Stimulated activated naive B cell treated with anti-CD40 and anti-IgM and Interleukin-4, amounts not matched to agents 10 μg/mL and 1 μg/mL and 100 μg/mL, for 72 hours (primary cell): ENCODE results near the gene SLC16A5.

Source experiments
- ATAC-seq, 2 donors: fragments of 150-1000 bp; cut with Tn5 transposase; replicated peaks; 2 replicates each; pipeline ENCODE4 v1.10.0; 2021; ENCODE audit warnings: moderate library complexity in 1 of 2
- DNase-seq: peaks from one replicate; pipeline ENCODE4 v3.0.0; 2021
- H3K27ac Mint-ChIP-seq: one replicate; pipeline ENCODE4 v1.8.0; 2022; ENCODE audit warnings: mild to moderate bottlenecking, mixed read lengths
- H3K27me3 Mint-ChIP-seq, 2 donors: one replicate each; pipeline ENCODE4 v1.8.0; 2022; ENCODE audit warnings: mixed read lengths in 2 of 2
- H3K36me3 Mint-ChIP-seq, 2 donors: one replicate each; pipeline ENCODE4 v1.8.0; 2022; ENCODE audit warnings: mixed read lengths in 2 of 2, mild to moderate bottlenecking in 1 of 2
- H3K4me1 Mint-ChIP-seq, 2 donors: one replicate each; pipeline ENCODE4 v1.8.0; 2022; ENCODE audit warnings: mixed read lengths in 2 of 2, mild to moderate bottlenecking in 1 of 2
- H3K4me3 Mint-ChIP-seq, 2 donors: one replicate each; pipeline ENCODE4 v1.8.0; 2022; ENCODE audit warnings: mild to moderate bottlenecking in 2 of 2, mixed read lengths in 2 of 2, moderate library complexity in 1 of 2
- H3K9me3 Mint-ChIP-seq, 2 donors: one replicate each; pipeline ENCODE4 v1.8.0; 2022; ENCODE audit warnings: mixed read lengths in 2 of 2, mild to moderate bottlenecking in 1 of 2

The SLC16A5 gene

DNA sequence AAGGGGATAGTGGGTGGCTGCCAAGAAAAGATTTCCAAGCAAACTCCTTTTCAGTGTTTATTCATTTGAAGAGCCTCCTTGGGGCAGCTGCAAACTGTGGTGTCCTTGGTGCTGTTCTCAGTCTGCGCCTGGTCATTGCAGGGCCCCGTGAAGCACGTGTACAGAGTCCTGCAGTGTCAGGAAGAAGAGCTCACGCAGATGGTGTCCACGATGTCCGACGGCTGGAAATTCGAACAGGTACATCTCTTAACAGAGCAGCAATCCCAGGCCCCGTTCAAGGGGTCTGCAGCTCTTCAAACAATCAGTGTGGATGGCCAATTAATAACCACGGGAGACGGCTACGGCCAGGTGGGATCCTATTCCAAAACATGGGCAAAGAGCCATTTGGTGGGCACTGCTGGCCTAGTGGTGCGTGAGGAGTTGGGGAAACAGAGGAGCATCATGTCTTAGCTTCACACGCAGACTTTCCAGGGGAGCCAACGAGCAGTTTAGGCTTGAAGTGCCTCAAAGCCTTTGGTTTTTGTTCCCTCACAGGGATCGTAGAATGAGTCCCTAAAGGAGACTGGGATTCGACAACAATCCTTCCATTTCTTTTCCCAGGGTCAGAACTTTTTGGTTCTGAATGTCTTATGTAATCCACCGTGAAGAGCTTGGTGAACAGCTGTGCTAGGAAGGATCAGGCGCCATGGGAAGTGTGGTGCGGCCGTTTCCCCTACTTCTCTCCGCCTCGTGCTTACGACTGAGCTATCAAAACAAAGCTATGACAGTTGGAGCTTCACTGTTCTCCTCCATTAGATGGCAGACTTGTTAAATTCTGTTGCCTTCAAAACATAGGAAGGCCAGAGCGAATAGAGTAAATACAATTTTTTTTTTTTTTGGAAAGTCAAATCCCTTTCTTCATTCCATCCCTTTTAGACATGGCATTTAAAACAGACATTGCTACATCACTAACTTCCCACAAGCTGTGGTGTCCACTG is 28.1 kb upstream of the SLC16A5 start:
- Mint-ChIP-seq H3K4me1 (peaks cover 4 to 9% of the 10 kb centered on the region in 2 donors), H3K36me3 (peaks cover 38 to 59% of the 10 kb centered on the region in 2 donors), H3K27me3 (no peaks in the 10 kb centered on the region), H3K9me3 (no peaks in the 10 kb centered on the region), H3K27ac (peak overlapping the region; percentile 42), H3K4me3 (peak overlapping the region in 1 of 2 donors; percentile 25)
- DNase-seq (no peak), ATAC-seq (peak; percentile 38 to 46)

DNA sequence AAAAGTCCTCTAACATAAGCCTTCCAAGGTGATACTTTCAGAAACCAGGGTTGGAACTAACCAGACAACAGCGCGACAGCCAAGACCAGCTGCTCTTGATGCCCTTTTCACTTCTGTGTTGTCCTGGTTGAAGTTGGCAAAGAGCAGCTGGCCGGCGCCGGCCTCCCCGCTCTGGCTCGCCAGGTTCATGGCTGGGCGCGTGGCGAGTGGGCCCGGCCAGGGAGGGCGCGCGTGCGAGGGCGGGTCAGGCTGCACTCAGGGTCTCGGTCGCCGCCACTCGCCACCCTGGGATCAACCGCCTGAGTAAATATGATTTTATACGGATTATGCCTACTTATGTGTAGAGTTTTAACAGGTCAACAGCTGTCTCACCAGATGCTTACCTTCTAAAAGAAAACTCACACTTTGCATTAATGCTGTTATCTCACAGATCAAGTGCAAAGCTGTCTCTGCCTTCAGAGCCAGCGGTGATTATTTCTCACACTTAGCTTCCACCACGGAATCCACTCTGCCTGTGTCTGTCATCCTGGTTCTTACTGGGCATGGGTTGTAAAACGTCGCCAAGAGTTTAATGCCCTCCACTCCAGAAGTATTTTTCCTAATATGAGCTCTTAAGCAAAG is 27.2 kb upstream of the SLC16A5 start:
- DNase-seq (no peak), ATAC-seq (no peak)
- H3K27ac Mint-ChIP-seq, result no peak overlapping the region
- peaks cover 43 to 62% of the 10 kb centered on the region in 2 donors for H3K36me3 Mint-ChIP-seq
- no peaks in the 10 kb centered on the region for H3K9me3 Mint-ChIP-seq
- H3K27me3 Mint-ChIP-seq, result no peaks in the 10 kb centered on the region
- no peak overlapping the region for H3K4me3 Mint-ChIP-seq
- H3K4me1 Mint-ChIP-seq, result peaks cover 7 to 14% of the 10 kb centered on the region in 2 donors

DNA sequence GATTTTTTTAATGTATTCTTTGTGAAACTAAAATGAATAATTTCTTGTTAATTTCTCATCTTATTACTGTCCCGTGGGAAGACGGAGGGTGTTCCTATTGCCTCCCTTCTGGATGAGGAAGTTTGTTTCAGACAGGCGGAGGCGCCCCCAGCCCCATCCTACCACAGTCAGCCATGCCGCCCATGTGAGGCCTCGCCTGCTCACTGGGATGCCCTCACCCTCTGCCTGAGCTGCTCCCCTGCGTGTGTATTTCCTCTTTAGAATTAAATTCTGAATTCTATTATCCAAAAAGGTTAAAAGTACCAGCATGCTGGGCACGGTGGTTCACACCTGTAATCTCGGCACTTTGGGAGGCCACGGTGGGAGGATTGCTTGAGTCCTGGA is 26.7 kb upstream of the SLC16A5 start:
- no peak for ATAC-seq
- H3K4me3 Mint-ChIP-seq, result no peak overlapping the region
- no peaks in the 10 kb centered on the region for H3K9me3 Mint-ChIP-seq
- H3K27me3 Mint-ChIP-seq, result no peaks in the 10 kb centered on the region
- no peak overlapping the region for H3K27ac Mint-ChIP-seq
- peaks cover 45 to 62% of the 10 kb centered on the region in 2 donors for H3K36me3 Mint-ChIP-seq
- DNase-seq, result no peak
- H3K4me1 Mint-ChIP-seq, result peaks cover 10 to 19% of the 10 kb centered on the region in 2 donors

DNA sequence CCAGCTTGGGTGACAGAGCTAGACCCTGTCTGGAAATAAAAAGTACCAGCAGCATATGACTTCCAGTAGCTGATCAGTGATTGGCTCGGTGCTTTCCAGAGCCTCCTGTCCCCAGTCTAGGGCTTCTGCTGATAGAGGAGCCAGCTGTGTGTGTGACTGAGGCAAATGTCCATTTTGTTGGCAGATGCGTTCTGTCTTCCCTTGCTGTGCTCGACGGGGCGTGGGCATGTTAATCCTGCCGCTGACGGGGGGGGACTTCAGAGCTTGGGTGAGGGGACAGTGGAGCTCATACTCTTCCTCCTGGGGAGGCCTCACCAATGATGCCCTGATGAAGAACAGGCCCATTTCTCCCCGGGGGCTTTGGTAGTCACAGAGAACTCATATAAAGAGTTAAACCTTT is 26.1 kb upstream of the SLC16A5 start:
- ATAC-seq, result no peak
- Mint-ChIP-seq H3K4me3 (no peak overlapping the region), H3K36me3 (peaks cover 40 to 62% of the 10 kb centered on the region in 2 donors), H3K27me3 (no peaks in the 10 kb centered on the region), H3K4me1 (peaks cover 10 to 23% of the 10 kb centered on the region in 2 donors), H3K27ac (no peak overlapping the region), H3K9me3 (no peaks in the 10 kb centered on the region)
- no peak for DNase-seq

DNA sequence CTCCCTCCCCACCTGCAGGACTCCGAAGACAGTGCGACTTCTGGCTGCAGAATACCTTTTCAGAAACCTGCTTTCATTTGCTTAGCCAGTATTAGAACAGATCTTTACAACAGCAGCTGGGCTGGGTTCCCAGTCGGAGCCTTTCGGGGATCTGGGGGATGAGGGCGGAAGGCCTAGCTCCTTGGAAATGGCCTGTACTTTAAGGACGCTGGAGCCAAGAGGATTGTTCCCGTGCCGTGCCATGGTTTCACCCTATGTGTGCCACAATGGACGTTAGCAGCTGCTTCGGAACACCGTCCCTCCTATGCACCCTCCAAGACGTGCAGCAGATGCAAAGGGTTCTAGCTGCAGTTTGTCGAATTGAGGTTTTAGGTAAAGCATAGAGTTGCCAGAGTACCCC is 24.6 kb upstream of the SLC16A5 start:
- Mint-ChIP-seq H3K27ac (no peak overlapping the region), H3K36me3 (peaks cover 37 to 58% of the 10 kb centered on the region in 2 donors), H3K4me1 (peaks cover 12 to 23% of the 10 kb centered on the region in 2 donors), H3K9me3 (no peaks in the 10 kb centered on the region), H3K4me3 (no peak overlapping the region), H3K27me3 (no peaks in the 10 kb centered on the region)
- DNase-seq, result no peak
- ATAC-seq, result no peak

DNA sequence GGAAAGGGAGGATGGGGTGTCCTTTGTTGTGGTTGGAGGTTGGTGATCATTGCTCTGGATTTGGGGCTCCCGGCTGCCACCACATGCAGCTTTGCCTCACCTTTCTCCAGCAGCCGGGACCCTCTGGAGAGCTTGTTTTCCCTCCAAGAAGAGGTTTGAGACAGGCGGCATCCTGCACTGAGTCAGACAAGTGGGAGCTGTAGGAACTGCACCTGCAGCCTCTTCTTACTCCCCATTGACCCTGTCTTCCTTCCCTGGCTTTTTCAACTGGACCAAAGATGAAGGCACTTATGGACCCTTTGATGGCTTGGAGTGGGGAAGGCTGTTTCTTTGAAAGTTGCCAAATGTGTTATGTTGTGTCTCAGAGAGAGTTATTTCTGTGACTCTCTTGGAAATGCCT is 24.1 kb upstream of the SLC16A5 start:
- Mint-ChIP-seq H3K9me3 (no peaks in the 10 kb centered on the region), H3K27ac (no peak overlapping the region), H3K27me3 (no peaks in the 10 kb centered on the region), H3K4me1 (peaks cover 12 to 23% of the 10 kb centered on the region in 2 donors), H3K36me3 (peaks cover 37 to 58% of the 10 kb centered on the region in 2 donors), H3K4me3 (no peak overlapping the region)
- DNase-seq (no peak), ATAC-seq (no peak)

DNA sequence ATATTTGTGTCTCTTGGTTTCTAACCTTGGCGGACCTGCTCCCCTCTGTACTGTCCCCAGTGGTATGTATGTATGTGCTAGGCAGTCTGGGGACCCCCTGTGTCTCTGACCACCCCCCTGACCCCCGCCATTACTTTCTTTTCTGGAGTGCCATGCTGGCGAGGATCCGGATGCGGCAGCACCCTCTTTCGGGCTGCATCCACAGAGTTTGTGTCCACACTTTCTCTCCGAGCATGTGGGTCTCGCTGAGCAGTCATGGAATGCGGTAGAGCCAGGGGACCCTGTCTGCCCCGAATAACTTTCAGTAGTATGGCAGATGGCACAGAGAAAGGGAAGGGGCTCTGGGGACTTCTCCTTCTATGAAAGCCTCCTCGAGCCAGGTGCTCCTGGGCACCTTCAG is 23.7 kb upstream of the SLC16A5 start:
- Mint-ChIP-seq H3K27ac (peak overlapping the region; percentile 39), H3K36me3 (peaks cover 37 to 58% of the 10 kb centered on the region in 2 donors), H3K27me3 (no peaks in the 10 kb centered on the region), H3K4me1 (peaks cover 12 to 23% of the 10 kb centered on the region in 2 donors), H3K9me3 (no peaks in the 10 kb centered on the region), H3K4me3 (no peak overlapping the region)
- no peak for ATAC-seq
- DNase-seq, result no peak

DNA sequence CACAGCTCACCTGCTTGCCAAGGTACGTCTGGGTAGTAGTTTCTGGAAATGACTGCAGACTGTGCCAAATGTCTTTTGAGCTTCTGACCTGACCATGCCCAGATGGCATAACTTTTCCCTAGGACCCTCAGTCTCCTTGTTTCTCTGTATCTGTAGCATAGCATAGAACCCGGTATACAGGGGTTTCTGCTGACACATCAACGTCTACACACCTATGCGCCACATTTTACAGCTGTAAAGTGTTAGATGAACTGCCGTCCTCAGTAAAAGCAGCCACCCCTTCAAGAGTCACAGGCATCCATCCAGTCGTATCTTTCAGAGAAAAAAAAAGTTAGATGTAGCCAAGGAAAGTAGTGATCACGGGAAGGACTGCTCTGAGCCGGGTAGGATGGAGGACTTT is 23.3 kb upstream of the SLC16A5 start:
- no peak overlapping the region for H3K27ac Mint-ChIP-seq
- peaks cover 11 to 21% of the 10 kb centered on the region in 2 donors for H3K4me1 Mint-ChIP-seq
- ATAC-seq, result no peak
- DNase-seq, result no peak
- no peaks in the 10 kb centered on the region for H3K9me3 Mint-ChIP-seq
- no peaks in the 10 kb centered on the region for H3K27me3 Mint-ChIP-seq
- no peak overlapping the region for H3K4me3 Mint-ChIP-seq
- peaks cover 36 to 56% of the 10 kb centered on the region in 2 donors for H3K36me3 Mint-ChIP-seq

DNA sequence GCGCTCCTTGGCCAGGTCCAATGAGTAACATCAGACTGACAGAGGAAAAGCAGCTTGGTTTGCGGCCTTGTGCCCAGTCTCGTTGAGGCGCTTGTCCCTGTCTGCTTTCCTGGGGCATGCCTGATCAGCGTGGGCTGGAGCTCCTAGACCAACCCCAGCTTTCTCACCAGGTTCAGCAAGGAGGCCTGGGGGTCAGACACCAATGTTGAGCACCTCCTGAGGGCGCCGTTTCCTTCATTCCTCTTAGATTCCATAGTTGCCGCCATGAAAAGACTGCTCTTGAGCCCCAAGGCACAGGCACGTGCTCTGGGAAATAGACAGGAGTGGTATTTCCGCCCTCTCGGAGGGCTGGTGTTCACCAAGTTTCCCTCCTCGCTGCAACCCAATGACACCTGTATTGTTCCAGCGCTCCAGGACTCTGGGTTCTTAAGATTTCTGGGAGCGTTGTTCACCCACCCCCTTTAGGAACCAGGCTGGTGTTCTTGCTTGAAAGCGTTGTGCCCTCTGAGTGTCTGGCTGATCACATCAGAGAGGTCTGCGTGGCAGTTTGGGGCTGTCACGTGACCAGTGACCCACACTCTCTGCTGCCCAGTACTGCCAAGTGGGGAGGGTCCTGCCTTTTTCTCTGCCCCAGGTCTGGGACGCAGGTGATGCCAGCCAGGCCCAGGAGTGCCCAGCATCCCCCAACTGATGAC is 22.7 kb upstream of the SLC16A5 start:
- Mint-ChIP-seq H3K27ac (peak overlapping the region; percentile 42), H3K4me1 (peaks cover 7 to 15% of the 10 kb centered on the region in 2 donors), H3K4me3 (peak overlapping the region in 1 of 2 donors; percentile 32)

DNA sequence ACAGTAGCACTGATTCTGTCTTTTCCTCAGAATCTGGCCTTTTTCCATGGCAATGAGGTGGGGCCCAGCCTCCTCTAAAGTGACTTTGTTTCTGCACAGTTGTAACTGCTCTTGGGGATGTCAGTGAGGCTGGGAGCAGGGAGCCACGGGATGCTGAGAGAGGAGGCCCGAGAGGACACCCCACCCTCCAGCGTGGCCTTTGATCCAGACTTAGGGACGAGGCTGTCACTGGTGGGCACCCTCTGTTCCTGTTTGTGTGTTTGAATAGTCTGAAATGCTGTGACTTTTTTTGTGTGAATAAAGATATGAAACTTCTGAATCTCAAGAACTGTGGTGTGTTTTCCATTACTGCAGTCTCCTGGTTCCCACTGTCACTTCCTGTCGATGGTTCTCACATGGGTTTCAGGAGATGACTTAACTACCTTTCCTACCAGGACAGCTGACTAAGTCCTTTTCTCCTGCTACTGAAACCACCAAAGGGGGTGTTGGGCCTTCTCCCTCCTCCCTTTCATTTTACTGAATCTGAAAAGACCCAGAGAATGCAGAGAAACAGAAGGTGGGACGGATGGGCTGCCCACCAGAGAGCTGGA is 22.1 kb upstream of the SLC16A5 start:
- Mint-ChIP-seq H3K4me1 (peaks cover 7 to 14% of the 10 kb centered on the region in 2 donors), H3K9me3 (no peaks in the 10 kb centered on the region), H3K36me3 (peaks cover 34 to 48% of the 10 kb centered on the region in 2 donors), H3K27ac (peak overlapping the region; percentile 42), H3K27me3 (no peaks in the 10 kb centered on the region), H3K4me3 (peak overlapping the region in 1 of 2 donors; percentile 32)
- peak in 1 of 2 donors; percentile 27 for ATAC-seq
- DNase-seq, result no peak

More for the DNA sequence above, 22.7 kb upstream of the SLC16A5 start:
- peaks cover 34 to 51% of the 10 kb centered on the region in 2 donors for H3K36me3 Mint-ChIP-seq
- DNase-seq, result no peak
- no peaks in the 10 kb centered on the region for H3K27me3 Mint-ChIP-seq
- ATAC-seq, result no peak
- no peaks in the 10 kb centered on the region for H3K9me3 Mint-ChIP-seq

DNA sequence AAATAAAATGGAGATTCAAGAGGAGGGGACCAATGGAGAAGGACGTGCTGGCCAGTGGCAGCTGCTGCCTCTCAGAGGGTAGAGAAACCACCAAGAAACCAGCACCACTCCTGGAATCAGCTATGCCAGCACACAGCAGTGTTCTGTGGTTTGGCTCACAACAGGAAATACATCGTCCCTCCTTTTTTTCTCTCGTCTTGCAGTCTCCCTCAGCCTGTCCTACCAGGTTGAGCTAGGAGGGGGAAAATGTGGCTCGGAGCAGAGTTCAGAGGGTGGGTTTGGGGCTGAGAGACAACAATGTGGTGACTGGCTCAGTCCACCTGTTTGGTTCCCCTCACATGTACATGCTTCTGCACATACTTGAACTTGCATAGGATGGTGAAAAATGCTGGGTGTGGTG is 19.9 kb upstream of the SLC16A5 start:
- peaks cover 23 to 27% of the 10 kb centered on the region in 2 donors for H3K36me3 Mint-ChIP-seq
- H3K4me1 Mint-ChIP-seq, result peaks cover 7 to 14% of the 10 kb centered on the region in 2 donors
- H3K27ac Mint-ChIP-seq, result peak overlapping the region; percentile 69
- H3K9me3 Mint-ChIP-seq, result no peaks in the 10 kb centered on the region
- DNase-seq, result no peak
- no peaks in the 10 kb centered on the region for H3K27me3 Mint-ChIP-seq
- ATAC-seq, result no peak
- no peak overlapping the region for H3K4me3 Mint-ChIP-seq

DNA sequence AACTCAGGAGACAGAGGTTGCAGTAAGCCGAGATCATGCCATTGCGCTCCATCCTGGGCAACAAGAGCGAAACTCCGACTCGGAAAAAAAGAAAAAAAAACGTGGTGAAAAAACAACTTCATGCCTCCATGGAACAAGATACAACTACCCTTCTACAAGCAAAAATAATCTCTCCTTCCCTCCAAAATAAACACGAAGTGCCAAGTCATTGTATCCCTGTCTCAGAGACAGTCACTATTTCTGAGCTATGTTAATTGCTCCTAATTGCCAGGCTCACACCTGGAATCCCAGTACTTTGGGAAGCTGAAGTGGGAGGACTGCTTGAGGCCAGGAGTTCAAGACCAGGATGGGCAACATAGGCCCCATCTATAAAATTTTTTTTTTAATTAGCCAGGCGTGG is 19.0 kb upstream of the SLC16A5 start:
- Mint-ChIP-seq H3K9me3 (no peaks in the 10 kb centered on the region), H3K4me3 (no peak overlapping the region), H3K4me1 (peaks cover 7 to 14% of the 10 kb centered on the region in 2 donors), H3K27me3 (no peaks in the 10 kb centered on the region), H3K36me3 (peaks cover 16 to 18% of the 10 kb centered on the region in 2 donors), H3K27ac (no peak overlapping the region)
- no peak for DNase-seq
- no peak for ATAC-seq

DNA sequence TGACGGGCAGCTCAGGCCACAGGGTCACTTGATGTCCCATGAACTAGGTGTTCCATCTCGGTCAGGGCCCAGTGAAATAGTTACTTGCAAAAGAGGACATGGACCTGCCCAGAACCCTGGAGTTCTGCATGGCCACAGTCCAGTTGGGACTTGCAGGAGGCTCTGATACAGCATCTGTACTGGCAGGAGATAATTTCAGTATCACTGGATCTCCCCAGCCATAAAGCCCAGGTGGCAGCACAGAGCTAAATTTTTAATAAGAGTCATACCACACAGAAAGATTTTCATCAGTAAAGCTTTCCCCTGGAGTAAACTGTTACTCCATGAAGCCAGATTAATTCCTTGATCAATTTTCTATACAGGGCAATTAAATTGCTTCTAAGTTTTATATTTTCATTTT is 18.0 kb upstream of the SLC16A5 start:
- Mint-ChIP-seq H3K9me3 (no peaks in the 10 kb centered on the region), H3K36me3 (peaks cover 8 to 10% of the 10 kb centered on the region in 2 donors), H3K4me1 (peaks cover 7 to 14% of the 10 kb centered on the region in 2 donors), H3K4me3 (no peak overlapping the region), H3K27ac (no peak overlapping the region), H3K27me3 (no peaks in the 10 kb centered on the region)
- ATAC-seq (no peak), DNase-seq (no peak)
